ENCODE data around the gene HAND1. TPM values are rescaled to one million over a fixed set of nuclear protein-coding genes. Genes with fewer than 3 reads are reported as not detected.

The HAND1 gene
- total and polyA plus RNA-seq, 2 experiments from 2014 or later, result not detected

DNA sequence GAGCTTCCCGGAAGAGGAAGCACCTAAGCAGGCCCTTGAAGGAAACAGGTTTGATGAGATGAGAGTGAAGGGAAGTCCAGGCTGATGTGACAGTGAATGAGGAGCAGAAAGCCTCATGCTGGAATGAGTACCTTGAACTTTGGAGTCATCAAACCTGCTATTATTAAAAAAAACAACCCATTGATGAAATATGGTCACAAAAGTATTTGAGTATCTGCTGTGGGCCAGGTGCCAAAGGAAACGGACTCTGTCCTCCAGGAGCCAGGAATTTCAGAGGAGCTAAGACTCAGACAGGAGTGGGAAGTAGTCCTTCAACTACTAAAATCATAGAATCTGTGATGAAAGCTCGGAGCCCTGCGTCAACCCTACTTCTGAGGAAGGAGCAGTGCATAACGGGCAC, 11.9 kb downstream of the HAND1 start:
- Mint-ChIP-seq H3K4me1 (peaks cover 14% of the 10 kb centered on the region), H3K27me3 (ENCODE audit: insufficient read depth, low read depth, poor library complexity) (peaks cover 36% of the 10 kb centered on the region), H3K27ac (no peak overlapping the region)

More for the DNA sequence above, 11.9 kb downstream of the HAND1 start:
- DNase-seq (ENCODE audit: low spot score) (no peak), ATAC-seq (no peak)
- Mint-ChIP-seq H3K36me3 (ENCODE audit: low read depth) (no peaks in the 10 kb centered on the region), H3K4me3 (no peak overlapping the region), H3K9me3 (no peaks in the 10 kb centered on the region)
- H3F3A ChIP-seq (replicated peaks; ENCODE audit: low read depth), result no peaks in the 10 kb centered on the region; the same call in 1 of the 2 replicates
- H3K9me2 ChIP-seq (ENCODE audit: insufficient read depth), result no peaks in the 10 kb centered on the region
- no peaks in the 10 kb centered on the region for H3K79me2 ChIP-seq (replicated peaks; ENCODE audit: insufficient read depth)
- H3K4me2 ChIP-seq, result no peak overlapping the region
- TF ChIP-seq POLR2AphosphoS5 (IDR thresholded peaks at IDR 0.05; ENCODE audit: low read depth), result no peak
- TF ChIP-seq NANOG (IDR thresholded peaks at IDR 0.05; ENCODE audit: borderline replicate concordance), result no peak
- TF ChIP-seq STAT1 (IDR thresholded peaks at IDR 0.05; ENCODE audit: unreplicated experiment), result no peak
- TF ChIP-seq, protein P1, sequence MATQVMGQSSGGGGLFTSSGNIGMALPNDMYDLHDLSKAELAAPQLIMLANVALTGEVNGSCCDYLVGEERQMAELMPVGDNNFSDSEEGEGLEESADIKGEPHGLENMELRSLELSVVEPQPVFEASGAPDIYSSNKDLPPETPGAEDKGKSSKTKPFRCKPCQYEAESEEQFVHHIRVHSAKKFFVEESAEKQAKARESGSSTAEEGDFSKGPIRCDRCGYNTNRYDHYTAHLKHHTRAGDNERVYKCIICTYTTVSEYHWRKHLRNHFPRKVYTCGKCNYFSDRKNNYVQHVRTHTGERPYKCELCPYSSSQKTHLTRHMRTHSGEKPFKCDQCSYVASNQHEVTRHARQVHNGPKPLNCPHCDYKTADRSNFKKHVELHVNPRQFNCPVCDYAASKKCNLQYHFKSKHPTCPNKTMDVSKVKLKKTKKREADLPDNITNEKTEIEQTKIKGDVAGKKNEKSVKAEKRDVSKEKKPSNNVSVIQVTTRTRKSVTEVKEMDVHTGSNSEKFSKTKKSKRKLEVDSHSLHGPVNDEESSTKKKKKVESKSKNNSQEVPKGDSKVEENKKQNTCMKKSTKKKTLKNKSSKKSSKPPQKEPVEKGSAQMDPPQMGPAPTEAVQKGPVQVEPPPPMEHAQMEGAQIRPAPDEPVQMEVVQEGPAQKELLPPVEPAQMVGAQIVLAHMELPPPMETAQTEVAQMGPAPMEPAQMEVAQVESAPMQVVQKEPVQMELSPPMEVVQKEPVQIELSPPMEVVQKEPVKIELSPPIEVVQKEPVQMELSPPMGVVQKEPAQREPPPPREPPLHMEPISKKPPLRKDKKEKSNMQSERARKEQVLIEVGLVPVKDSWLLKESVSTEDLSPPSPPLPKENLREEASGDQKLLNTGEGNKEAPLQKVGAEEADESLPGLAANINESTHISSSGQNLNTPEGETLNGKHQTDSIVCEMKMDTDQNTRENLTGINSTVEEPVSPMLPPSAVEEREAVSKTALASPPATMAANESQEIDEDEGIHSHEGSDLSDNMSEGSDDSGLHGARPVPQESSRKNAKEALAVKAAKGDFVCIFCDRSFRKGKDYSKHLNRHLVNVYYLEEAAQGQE (IDR thresholded peaks at IDR 0.05; ENCODE audit: unreplicated experiment), result no peak
- TF ChIP-seq ETS1 (IDR thresholded peaks at IDR 0.05), result no peak
- no peak for TF ChIP-seq EZH2phosphoT487 (IDR thresholded peaks at IDR 0.05; ENCODE audit: unreplicated experiment)
- TF ChIP-seq, protein P2, sequence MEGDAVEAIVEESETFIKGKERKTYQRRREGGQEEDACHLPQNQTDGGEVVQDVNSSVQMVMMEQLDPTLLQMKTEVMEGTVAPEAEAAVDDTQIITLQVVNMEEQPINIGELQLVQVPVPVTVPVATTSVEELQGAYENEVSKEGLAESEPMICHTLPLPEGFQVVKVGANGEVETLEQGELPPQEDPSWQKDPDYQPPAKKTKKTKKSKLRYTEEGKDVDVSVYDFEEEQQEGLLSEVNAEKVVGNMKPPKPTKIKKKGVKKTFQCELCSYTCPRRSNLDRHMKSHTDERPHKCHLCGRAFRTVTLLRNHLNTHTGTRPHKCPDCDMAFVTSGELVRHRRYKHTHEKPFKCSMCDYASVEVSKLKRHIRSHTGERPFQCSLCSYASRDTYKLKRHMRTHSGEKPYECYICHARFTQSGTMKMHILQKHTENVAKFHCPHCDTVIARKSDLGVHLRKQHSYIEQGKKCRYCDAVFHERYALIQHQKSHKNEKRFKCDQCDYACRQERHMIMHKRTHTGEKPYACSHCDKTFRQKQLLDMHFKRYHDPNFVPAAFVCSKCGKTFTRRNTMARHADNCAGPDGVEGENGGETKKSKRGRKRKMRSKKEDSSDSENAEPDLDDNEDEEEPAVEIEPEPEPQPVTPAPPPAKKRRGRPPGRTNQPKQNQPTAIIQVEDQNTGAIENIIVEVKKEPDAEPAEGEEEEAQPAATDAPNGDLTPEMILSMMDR (conservative IDR thresholded peaks at IDR 0.05; ENCODE audit: low read depth in 2 of 2), result no peak
- no peak for TF ChIP-seq JUNB (IDR thresholded peaks at IDR 0.05; ENCODE audit: unreplicated experiment)
- H2AFZ ChIP-seq, result no peak overlapping the region; the same call in 1 of the 2 replicates
- H3K36me3 ChIP-seq (ENCODE audit: insufficient read depth), result no peaks in the 10 kb centered on the region
- no peak overlapping the region for H3K4me3 ChIP-seq
- peaks cover 18% of the 10 kb centered on the region for H3K4me1 ChIP-seq (ENCODE audit: insufficient read depth)
- peaks cover 52% of the 10 kb centered on the region for H3K27me3 ChIP-seq (ENCODE audit: insufficient read depth)
- no peaks in the 10 kb centered on the region for H4K20me1 ChIP-seq (replicated peaks; ENCODE audit: insufficient read depth)
- H3K27ac ChIP-seq (ENCODE audit: low read depth), result no peak overlapping the region
